GM21576 (cell line): ENCODE data around the gene CACNA2D1.
"Not testable (repeated sequence)": the region's sequence is repeated elsewhere in the genome, so short reads cannot be mapped to it uniquely, and the experiment has no call there.

ENCODE experiments used
- ATAC-seq: cut with Tn5 transposase; IDR thresholded peaks from one replicate; pipeline ENCODE4 v1.9.1; 2021; ENCODE audit warnings: mild to moderate bottlenecking, moderate library complexity; ENCODE audit not compliant: unreplicated experiment

CACNA2D1 gene

DNA sequence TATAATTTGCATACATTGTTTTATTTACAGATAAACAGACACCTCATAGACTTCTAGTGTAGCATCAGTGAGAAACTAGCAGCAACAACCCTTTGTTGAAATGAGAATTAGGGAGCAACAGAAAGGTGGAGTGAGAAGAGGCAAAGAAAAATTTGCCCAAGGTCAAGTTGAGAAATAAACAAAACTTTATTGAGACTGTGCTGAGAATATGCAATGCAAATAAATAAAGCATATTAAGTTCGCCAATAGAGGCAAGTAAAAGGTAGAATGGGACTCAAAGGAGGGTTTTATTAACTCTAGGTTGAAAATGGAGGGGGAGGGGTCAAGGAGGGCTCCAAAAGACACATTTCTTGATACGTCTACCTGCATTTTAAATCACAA, 49.7 kb downstream of the CACNA2D1 start:
- ATAC-seq: no peak

DNA sequence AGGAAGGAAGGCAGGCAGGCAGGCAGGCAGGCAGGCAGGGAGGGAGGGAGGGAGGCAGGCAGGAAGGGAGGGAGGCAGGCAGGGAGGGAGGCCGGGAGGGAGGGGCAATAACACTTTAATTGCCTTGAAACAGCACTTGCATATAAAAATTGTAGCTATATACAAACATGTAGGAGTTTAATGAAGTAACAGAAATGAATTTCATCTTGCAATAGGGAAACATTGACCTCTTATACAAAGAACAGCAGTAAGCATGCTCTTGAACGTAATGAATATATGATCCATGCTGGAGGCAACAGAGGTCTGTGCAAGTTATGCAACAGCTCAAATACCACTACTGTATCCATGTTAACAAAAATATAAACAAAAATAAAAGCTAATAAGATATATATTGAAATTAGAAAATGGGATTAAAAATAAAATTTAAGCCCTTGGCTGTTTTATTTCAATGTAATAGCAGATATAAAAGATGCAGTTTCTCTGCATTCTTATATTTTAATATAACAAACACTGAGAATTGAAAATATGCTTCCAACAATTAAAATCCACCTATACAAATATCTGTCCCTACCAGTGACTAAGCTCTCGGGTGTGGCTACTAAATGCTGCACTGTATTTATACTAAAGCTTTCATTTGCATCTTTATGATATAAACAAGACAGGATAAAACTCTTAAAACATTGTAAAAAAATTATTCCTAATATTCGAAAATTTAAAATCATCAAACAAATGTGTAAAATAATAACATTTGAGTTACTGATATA, 50.3 kb downstream of the CACNA2D1 start:
- no peak for ATAC-seq

DNA sequence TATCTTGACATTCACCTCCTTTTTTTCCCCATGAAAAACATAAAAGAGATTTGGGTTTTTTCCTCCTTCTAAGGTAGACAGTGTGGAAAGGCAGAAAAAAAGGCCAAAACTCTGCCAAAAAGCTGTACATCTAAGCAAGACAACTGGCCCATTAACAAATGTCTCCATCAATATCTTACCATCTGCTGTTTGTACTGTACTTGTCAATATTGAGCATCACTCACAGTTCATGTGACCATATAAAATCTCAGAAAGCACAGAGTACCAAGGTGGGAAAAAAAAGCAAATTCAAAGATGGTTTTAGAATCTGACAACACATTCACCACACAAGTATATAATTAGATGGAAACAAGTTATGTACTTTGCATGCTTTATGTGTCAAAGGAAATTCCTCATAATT, 52.6 kb downstream of the CACNA2D1 start:
- no peak for ATAC-seq

DNA sequence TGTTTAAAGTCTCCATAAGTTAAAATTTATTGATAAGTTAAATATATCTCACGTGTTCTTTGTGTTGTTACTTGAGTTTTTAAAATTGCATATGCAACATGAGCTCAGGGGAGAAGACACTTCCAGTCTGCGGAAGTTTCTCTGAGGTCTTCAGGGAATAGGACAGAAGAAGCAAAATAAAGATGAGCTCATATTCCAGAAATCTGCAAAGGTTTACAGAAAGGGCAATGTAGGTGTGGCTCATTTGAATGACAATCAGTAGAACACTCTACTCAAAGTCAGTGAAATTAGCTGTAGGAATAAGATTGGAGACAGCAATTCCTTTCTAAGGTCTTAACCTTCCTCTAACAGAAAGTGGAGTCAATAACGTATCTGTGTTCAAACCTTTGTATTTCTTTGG, 53.7 kb downstream of the CACNA2D1 start:
- no peak for ATAC-seq

DNA sequence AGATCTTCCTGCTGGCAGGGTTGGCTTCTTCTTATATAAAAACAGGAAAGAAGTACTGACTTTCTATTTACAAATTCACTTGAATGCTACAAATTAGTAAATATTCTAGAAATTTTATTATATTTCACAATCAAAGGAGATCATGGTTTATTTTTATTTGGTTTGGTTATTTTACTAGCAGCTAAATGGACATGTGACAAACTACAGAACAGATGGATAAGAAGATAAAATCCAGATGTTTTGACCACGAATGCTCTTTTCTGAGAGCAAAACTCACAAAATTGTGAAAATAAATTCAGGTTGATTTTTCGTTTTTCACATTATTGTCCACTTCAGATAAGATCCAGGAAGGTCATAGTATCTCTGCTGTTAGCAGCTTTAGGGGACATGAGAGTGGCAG, 55.4 kb downstream of the CACNA2D1 start:
- no peak for ATAC-seq

DNA sequence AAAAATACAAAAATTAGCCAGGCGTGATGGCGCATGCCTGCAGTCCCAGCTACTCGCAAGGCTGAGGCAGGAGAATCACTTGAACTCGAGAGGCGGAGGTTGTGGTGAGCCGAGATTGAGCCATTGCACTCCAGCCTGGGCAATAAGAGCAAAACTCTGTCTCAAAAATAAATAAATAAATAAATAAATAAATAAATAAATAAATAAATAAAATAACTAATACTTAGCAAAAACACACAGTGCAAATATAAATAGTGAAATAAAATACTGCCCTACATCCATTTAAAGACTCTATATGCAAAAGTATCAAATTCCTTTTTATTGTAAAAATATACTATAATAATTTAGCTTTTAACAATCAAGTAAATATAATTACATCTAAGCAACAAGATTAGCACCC, 57.0 kb downstream of the CACNA2D1 start:
- not testable (repeated sequence) for ATAC-seq

DNA sequence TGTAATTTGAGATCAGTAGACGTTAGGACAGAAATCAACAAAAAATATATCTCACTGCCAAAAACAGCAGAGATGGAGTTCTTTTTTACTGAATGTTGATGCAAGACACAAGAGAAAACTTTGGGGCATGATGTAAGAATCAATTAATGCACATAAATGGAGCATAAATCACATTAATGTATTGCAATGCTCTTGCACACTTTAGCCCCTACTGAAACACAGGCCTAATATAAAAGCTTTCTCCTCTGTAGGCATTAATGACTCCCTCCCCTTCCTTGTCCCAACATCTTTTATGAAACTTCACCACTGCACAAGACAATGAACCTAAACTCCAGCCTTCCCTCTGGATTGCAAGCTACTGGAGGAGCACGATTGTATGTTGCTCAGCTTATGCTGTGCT, 58.8 kb downstream of the CACNA2D1 start:
- ATAC-seq: no peak

DNA sequence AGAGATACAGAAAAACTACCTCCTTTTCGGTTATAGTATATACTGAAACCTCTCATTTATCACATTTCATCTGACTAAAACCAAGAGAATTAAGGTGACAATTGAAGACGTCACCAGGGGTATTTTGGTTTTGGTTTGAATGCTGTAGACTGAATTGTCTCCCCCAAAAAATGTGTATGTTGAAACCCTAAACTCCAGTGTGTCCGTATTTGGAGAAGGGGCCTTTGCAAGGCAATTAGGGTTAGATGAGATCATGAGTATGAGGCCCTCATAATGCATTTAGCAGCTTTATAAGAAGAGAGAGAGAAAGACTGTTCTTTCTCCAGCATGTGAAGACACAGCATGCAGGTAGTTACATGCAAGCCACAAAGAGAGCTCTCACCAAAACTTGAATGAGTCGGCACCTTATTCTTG, 59.5 kb downstream of the CACNA2D1 start:
- no peak for ATAC-seq

DNA sequence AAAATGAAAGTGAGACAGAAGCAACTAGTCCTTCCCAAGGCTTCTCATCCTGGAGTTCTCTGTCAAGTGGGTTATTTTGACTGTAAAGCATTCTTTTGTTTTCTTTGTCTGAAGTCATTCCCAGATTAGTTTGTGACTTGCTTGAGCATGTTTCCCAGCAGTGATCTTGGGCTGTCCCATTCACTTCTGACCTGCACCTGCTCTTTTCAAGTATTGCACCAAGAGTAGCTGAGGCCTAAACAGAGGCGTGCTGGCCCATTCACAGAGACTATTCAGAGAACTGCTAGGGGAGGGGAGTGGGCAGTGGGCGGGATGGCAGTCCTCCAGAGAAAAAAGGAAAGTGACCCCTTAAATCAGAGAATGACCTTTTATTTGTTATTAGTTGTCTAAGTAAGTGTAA, 61.3 kb downstream of the CACNA2D1 start:
- ATAC-seq: no peak

DNA sequence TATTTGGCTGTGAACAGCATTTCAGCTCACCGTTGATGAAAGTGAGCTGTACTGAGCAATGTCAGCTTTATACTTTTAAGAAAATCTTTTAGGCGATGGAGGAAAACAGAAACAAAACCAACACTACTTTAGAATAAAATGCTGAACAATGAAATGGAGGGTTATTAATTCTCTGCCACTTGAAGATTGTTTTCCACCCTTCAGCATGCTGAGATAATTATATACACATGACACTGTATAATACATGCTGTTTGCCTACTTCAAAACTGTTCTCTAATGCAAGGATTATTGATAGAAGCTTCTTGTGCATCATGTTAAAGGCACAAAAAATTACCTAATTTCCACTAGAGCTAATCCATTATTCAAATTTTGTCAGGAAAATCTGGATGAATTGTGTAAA, 66.8 kb downstream of the CACNA2D1 start:
- ATAC-seq: no peak

DNA sequence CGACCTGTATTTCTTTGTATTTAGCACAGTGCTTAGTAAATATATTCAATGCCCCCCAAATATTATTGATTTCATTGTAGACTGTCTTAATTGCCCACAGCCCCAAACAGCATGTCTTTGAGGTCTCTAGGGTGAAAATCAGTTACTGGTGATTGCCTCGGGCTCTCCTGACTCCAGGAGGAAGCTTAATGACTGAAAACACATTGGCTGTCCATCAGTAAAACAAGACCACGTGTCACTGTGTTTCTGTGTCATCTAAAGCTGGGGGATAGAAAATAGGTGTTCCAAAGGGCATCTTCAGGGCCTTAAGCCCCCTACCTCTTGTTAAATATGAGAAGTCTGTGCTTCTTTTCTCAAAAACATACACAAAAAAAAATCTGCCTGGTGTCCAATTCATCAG, 67.9 kb downstream of the CACNA2D1 start:
- no peak for ATAC-seq

DNA sequence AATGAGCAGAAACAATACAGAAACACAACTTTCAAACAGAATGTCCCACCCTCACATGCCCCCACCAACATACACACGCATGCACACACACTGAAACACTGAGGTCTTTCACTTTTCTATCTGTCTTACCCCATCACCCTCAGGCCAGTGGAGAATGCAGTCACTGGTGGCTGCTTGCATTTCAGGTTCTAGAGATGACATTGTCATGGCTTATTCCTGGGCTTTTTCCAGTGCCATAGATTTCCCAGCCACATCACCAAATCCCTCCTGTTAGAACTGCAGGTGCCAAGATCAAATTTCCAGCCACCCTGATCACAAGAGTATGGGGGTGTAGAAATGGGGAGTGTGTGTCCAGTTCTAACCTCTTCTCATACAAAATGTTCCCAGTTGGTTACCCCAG, 68.4 kb downstream of the CACNA2D1 start:
- ATAC-seq: no peak

DNA sequence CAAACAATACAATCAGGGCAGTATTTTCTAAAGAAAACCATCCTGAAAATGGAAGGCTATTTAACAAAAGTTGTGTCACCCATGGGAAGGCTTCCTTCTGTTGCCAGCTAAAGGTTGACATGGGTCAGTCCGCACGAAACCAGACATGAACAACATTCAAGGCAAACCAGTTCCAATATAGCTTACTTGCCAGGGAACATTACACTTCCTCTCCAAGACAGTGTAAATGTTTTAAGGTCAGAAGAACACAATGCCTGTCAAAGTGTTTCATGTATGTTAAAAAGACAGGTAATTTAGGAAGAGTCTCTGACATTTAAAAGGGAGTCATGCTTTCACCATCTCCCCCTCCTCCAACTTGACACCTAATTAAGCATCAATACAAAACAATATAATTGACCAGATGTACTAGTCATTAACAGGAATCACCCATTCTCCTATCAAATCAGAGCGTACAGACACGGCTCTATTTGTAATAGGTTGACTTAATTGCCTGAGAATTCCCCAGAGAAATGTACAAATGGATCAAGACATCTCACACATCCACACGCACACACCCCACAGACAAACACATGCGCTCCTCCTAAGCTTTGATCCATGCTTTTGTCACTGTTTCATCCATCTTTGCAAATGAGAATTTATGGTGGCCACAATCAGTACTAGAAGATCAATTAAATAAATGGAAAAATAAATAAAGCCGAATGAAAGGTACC, 69.5 kb downstream of the CACNA2D1 start:
- no peak for ATAC-seq

DNA sequence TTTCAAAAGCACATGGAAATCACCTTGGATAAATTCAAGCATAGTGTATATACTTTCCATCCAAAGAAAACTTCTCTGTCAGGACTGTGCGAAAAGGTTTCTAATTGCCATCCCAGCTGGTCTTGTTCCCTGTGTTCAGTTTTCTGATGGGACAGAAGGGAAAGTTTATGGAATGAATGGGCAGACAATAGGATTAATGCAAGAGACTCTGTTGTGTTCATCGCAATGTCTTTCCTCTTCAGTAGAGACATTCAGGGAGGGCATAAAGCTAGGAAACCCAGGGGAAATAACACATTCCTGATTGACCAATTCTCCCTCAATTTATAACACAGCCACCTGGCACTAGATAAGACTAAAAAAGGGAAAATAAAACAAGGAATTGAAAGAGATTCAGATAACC, 78.9 kb downstream of the CACNA2D1 start:
- ATAC-seq: no peak

DNA sequence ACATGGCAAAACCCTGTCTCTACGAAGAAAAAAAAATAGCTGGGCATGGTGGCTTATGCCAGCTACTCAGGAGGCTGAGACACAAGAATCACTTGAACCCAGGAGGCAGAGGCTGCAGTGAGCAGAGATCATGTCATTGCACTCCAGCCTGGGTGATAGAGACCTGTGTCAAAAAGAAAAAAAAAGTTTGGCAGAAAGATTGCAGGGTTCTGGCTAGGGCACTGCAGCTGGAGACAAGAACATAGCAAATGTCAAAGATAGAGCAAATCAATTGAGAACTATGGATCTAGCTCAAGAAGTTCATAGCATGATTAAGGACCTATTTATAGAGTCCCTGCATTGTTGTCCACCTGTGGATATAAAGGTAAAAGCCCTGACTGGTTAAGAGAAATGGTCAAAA, 79.5 kb downstream of the CACNA2D1 start:
- ATAC-seq: no peak

DNA sequence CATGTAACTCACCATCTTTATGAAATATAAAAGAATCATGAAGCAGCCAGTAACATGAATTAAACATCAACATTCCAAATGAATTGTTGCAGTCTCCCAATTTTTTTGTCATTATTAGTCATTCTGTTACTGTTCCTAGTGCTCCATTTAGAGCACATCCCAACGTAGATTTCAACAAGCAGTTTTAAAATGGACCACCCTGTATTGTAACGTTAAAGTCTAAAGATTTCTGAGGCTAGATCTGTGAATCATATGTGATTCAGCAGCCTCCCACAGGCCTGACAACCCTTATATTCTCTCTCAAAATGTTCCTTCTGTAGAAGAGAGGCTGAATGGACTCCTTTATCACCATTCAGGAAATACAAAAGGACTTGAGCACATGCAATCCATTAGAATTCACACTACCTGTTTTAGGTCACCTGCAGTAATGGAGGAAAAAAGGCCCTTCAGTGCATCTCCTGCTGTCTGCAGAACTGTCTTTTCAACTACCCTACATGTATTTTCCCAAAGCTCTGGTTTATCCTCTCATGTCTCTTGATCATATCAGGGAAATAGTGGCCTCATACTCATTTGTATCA, 81.4 kb downstream of the CACNA2D1 start:
- no peak for ATAC-seq

DNA sequence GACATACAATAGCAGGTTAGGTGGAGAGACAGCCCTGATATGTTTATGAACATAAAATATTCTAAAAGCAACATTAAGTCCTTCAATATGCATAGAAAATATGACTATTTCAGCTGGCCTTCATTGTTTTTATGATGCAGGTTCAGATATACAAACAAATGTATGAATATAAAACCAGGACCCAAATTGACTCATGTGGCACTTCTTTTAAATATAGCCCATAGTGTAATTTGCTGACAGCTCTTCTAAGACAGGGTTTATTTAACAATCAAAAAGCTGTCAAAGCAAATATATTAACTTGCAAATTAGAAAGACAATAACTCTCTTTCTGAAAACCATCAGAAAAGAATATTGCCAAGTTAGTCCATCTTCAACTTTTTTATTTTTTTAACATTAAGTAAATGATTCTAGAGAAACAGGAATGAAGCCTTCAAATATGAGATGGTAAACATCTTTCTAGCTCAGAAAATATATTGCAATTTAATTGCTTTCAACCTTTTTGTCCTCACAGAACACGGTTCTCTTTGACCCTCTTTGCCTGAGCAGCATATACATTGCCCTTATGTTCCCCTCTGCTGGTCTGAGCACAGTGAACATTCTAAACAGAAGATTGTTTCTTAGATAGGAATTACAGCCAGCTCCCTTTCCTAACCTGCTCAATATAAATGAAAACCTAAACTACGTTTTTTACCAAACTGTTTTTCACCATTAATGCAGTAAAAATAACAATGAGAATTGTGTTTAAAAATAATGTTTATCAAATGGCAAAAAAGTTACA, 82.8 kb downstream of the CACNA2D1 start:
- ATAC-seq: no peak

DNA sequence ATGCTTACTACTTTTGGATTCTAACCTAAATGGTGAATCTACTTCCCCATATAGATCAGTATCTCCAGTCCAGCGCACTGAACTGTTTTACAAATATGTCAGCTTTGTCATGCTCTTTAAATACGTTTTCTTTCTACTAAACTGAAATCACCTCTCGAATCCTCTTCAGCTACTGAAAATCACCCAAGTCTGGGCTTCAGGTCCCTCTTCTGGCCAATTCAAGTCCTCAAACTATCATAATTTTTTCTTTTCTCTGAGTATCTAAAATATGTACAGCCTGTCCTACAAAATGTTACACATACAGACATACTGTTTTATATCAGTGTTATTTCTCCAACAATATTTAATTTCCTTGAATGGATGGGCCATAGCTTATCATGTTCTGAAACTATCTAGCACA, 84.2 kb downstream of the CACNA2D1 start:
- ATAC-seq: no peak

DNA sequence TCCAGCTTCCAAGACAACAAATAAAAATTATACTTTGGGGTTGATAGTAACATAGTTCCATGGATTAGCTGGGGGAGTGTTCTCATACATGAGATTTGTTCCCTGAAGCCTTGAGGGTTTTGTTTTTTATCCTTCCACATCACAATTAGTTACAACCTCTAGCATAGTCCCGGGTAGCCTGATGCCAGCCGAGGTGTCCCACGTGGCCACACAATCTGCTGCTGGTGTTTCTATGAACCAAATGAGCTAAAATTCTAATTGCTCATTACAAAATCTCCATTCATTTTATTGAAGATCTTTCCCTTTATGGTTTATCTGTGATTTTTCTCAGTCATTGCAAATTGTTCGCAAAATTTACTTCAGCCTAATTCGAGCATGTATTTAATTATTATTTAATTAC, 84.7 kb downstream of the CACNA2D1 start:
- no peak for ATAC-seq

DNA sequence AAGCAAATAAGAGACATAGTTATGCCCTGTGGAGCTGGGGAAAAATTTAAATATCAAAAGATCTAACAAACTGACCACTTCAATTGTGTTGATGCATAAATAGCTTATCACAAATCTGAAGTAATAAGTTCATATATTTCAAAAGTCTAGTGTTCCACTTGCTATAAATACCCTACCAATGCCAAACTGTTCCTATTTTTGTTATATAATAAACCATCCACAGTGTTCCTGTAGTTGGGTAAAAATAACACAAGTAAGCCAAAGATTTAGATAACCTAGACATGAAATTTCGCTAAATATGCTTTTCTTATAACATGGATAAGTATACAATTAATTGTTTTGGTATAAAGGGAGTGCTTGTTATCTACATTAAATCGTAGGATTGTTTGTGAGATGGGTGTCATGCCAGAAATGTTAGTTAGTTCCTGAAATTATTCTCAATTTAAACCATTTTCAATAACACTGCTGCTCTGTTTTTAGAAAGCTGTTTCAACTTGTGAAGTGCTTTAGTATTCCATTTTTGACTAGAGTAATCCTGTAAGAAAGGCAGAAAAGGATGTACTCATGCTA, 85.5 kb downstream of the CACNA2D1 start:
- no peak for ATAC-seq

DNA sequence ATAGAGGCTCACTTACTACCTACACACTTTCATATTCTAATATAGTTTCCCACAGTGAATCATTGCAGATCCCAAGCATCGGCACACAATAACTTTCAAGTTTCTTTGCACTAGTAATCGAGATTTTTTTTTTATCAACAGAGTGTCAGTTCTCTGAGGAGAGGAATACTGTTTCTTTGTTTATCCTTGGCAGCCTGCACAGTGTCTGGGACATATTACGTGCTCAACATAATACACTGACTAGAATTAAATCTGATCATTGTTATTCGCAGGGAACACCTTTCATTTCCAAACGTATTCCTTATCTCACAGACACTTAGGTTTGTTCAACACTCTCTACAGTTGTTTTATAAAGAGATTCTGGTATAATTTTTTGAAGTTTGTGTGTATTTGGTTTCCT, 95.3 kb downstream of the CACNA2D1 start:
- no peak for ATAC-seq
